T-helper 2 cell (primary cell): ENCODE data around the gene SMARCC1.

ENCODE experiments used
- DNase-seq, 5 experiments: peaks; one replicate each; pipeline versions ENCODE4 v3.0.0 to v3.0.0-alpha.2; 2012 to 2022
- total RNA-seq, 2 donors: gene quantifications; one replicate each; lab custom pipeline; 2026; lab: John Stamatoyannopoulos, UW

Gene SMARCC1
- 118 to 159 reads per million in 2 donors for total RNA-seq

GRCh38 chr3:47781685-47782445, at the start of gene SMARCC1:
SMARCC1 (minus strand) TSS chr3:47781893; CDS start chr3:47781797, 96 bp downstream.
- peak; percentile 96 to 99 (median 97) for DNase-seq

GRCh38 chr3:47829482-47829881, 47.8 kb upstream of the SMARCC1 start:
- DNase-seq = peak in 1 of 5 experiments; percentile 30

- DNase-seq = no peak
These were observed 43.9 kb upstream of the SMARCC1 start for GRCh38 chr3:47825590-47825989.

GRCh38 chr3:47824541-47825473, 43.1 kb upstream of the SMARCC1 start:
- peak; percentile 58 to 87 (median 68) for DNase-seq

GRCh38 chr3:47817609-47818008, 35.9 kb upstream of the SMARCC1 start:
- no peak for DNase-seq

- DNase-seq = no peak
These were observed 32.0 kb upstream of the SMARCC1 start for GRCh38 chr3:47813551-47814177.

GRCh38 chr3:47804577-47804976, 22.9 kb upstream of the SMARCC1 start:
- no peak for DNase-seq

- DNase-seq = peak in 1 of 5 experiments; percentile 22
These were observed 21.9 kb upstream of the SMARCC1 start for GRCh38 chr3:47803480-47804025.

GRCh38 chr3:47802734-47803479, 21.2 kb upstream of the SMARCC1 start, which contains the start of gene DHX30:
DHX30 (plus strand) TSS chr3:47803138; CDS start chr3:47810684, 7,546 bp downstream.
- DNase-seq = peak; percentile 77 to 88 (median 80)

GRCh38 chr3:47799733-47800132, 18.0 kb upstream of the SMARCC1 start:
- DNase-seq = peak in 1 of 5 experiments; percentile 22

- DNase-seq = no peak
These were observed 12.9 kb upstream of the SMARCC1 start for GRCh38 chr3:47794544-47794943.

GRCh38 chr3:47792699-47793098, 11.0 kb upstream of the SMARCC1 start:
- DNase-seq = no peak

GRCh38 chr3:47791193-47791855, 9.6 kb upstream of the SMARCC1 start:
- no peak for DNase-seq

GRCh38 chr3:47783673-47784072, 2.0 kb upstream of the SMARCC1 start:
- DNase-seq = no peak

- DNase-seq = peak in 1 of 5 experiments; percentile 59
These were observed 984 bp upstream of the SMARCC1 start for GRCh38 chr3:47782446-47783308.

GRCh38 chr3:47780741-47781684, 680 bp downstream of the SMARCC1 start:
- DNase-seq = peak; percentile 39 to 68 (median 60)

- no peak for DNase-seq
These were observed 2.9 kb downstream of the SMARCC1 start for GRCh38 chr3:47778746-47779145.

GRCh38 chr3:47772788-47773187, 8.9 kb downstream of the SMARCC1 start:
- DNase-seq = no peak

- DNase-seq = no peak
These were observed 9.6 kb downstream of the SMARCC1 start for GRCh38 chr3:47772047-47772446.
